ENCODE measurements around the gene ACYP1.
A peak's percentile ranks its signal among the peaks of the same experiment; 100 is the strongest.
"Not testable (repeated sequence)": the region's sequence is repeated elsewhere in the genome, so short reads cannot be mapped to it uniquely, and the experiment has no call there.

The ACYP1 gene

DNA sequence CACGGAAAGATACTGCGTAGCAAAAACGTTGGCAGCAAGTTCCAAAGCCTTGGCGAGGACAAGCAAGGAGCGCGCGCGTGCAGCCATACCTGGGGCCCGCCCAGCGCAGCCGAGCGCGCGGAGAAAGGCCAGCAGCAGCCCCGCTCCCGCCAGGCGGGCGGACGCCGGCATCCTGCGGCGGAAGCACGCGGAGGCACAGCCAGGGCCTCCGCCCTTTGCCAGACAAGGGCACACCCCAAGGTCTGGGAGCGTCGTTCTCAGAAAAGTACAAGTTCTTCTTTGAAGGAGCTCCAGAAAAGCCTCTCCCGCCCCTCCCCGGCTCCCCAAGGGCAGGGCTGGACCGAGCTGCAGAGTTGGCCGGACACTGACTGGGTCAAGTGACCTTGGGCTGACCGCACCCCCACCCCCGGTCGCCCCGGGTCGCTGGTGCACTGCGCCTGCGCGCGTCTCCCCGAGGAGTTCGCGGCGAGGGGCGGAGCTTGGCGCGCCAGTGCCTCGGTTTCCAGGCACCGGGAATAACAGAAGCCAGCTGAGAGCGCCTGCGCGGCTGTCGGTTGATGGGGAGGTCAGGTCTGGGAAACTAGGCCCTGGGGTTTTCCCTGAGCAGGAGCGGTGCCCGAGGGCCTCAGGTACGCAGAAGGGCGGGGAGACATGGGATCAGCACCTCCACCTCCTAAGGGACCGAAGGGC, 5.4 kb upstream of the ACYP1 start, which contains the start of gene ZC2HC1C:
TSS of gene ZC2HC1C (plus strand) at position 521 of the 690 bp plus-strand sequence. CDS start 933 bp downstream, outside the sequence.
- Histone ChIP-seq H3K4me3 (ENCODE audit: control insufficient read depth in 1 of 7, extremely low read depth in 1 of 7, insufficient read depth in 4 of 7, low read depth in 2 of 7, low read length in 6 of 7) (peak within 1 kb of the TSS; percentile 38 to 82 (median 56)), H3K27me3 (replicated peaks in 2 of 5; ENCODE audit: control insufficient read depth in 4 of 5, insufficient read depth in 5 of 5, low read length in 4 of 5) (no peaks in the 10 kb centered on the region), H3K36me3 (ENCODE audit: control insufficient read depth in 4 of 4, insufficient read depth in 4 of 4, low read length in 3 of 4) (no peaks in the 10 kb centered on the region), H3K27ac (ENCODE audit: insufficient read depth in 1 of 2, low read depth in 1 of 2, low read length in 2 of 2, poor library complexity in 1 of 2, severe bottlenecking in 2 of 2) (peak within 1 kb of the TSS in 1 of 2 experiments; percentile 20), H3K9me3 (ENCODE audit: control extremely low read depth in 1 of 5, control insufficient read depth in 4 of 5, insufficient read depth in 2 of 5, low read depth in 1 of 5, low read length in 4 of 5) (no peaks in the 10 kb centered on the region), H3K4me1 (ENCODE audit: control extremely low read depth in 1 of 4, control insufficient read depth in 4 of 4, insufficient read depth in 4 of 4, low read length in 3 of 4) (peaks cover 6 to 18% (median 15%) of the 10 kb centered on the region in 4 experiments)
- 7% methylated on average over 48 of the region's 58 CpGs for WGBS (ENCODE audit: insufficient coverage)
- CTCF ChIA-PET, result interaction anchor here (0.8 to 2.1 kb wide), 2 partner anchors 24 to 208 kb away, joined by 3 to 6 read pairs; no protein-coding TSS in a partner anchor
- DNase-seq, result peak; percentile 44 to 69 (median 54)
- POLR2A ChIA-PET, result interaction anchor here (1.9 kb wide), 1 partner anchor 9 kb away, joined by 3 read pairs; no protein-coding TSS in a partner anchor

DNA sequence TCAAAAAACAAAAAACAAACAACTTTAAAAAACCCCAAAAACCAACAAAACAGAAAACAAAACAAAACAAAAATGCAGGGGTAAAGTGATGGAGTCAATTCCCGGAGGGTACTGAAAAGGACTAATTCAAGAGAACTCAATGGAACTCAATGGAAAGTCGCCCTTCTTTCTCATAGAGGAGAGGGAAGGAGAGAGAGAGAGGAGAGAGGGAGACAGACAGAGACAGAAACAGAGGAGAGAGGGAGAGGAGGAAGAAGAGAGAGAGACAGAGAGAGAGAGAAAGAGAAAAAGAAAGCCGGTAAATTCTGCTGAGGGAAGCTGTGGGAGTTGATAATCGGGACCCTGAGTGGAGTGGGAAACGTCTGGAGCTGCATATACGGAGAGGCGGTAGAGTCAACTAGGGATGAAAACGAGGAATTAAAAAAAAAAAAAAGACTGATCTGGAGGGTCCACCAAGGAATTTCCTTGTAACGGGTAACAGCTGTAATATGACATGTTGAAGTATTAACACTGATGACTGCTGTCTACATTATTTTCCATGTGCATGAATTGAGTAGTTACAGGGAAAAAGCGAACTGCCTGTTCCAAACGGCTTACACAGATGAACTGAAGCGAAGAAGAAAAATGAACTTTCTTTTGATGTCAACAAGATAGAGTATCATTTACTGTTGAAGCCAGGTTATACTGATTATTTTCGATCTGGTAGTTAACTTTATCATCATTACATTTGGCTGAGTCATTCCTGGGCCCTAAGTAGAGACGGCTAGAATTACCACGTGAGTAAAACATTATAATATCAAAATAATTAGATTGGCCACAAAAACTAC, 4.7 kb upstream of the ACYP1 start:
- 59% methylated on average over 8 of the region's 15 CpGs for WGBS (ENCODE audit: insufficient coverage)
- H3K27ac ChIP-seq (ENCODE audit: insufficient read depth in 1 of 2, low read depth in 1 of 2, low read length in 2 of 2, poor library complexity in 1 of 2, severe bottlenecking in 2 of 2), result peak overlapping the region in 1 of 2 experiments; percentile 20
- H3K36me3 ChIP-seq (ENCODE audit: control insufficient read depth in 4 of 4, insufficient read depth in 4 of 4, low read length in 3 of 4), result no peaks in the 10 kb centered on the region
- no peaks in the 10 kb centered on the region for H3K27me3 ChIP-seq (replicated peaks in 2 of 5; ENCODE audit: control insufficient read depth in 4 of 5, insufficient read depth in 5 of 5, low read length in 4 of 5)
- H3K4me1 ChIP-seq (ENCODE audit: control extremely low read depth in 1 of 4, control insufficient read depth in 4 of 4, insufficient read depth in 4 of 4, low read length in 3 of 4), result peaks cover 6 to 22% (median 17%) of the 10 kb centered on the region in 4 experiments
- peak overlapping the region in 6 of 7 experiments; percentile 49 to 82 (median 64) for H3K4me3 ChIP-seq (ENCODE audit: control insufficient read depth in 1 of 7, extremely low read depth in 1 of 7, insufficient read depth in 4 of 7, low read depth in 2 of 7, low read length in 6 of 7)
- no peaks in the 10 kb centered on the region for H3K9me3 ChIP-seq (ENCODE audit: control extremely low read depth in 1 of 5, control insufficient read depth in 4 of 5, insufficient read depth in 2 of 5, low read depth in 1 of 5, low read length in 4 of 5)
- ChIA-PET CTCF (interaction anchor here (2.1 kb wide), 1 partner anchor 24 kb away, joined by 6 read pairs; no protein-coding TSS in a partner anchor), POLR2A (interaction anchor here (1.9 kb wide), 1 partner anchor 10 kb away, joined by 3 read pairs; no protein-coding TSS in a partner anchor)
- DNase-seq, result peak in 1 of 3 donors; percentile 53

DNA sequence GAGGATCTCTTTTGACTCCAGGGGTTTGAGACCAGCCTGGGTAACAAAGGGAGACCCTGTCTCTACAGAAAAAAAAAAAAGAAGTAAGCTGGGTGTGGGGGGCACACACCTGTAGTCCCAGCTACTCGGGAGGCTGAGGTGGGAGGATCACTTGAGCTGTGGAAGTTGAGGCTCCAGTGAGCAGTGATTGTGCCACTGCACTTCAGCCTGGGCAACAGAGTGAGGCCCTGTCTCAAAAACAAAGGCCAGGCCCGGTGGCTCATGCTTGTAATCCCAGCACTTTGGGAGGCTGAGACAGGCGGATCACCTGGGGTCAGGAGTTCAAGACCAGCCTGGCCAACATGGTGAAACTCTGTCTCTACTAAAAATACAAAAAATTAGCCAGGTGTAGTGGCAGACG, 3.9 kb upstream of the ACYP1 start:
- not testable (repeated sequence) for H3K27me3 ChIP-seq (replicated peaks in 2 of 5; ENCODE audit: control insufficient read depth in 4 of 5, insufficient read depth in 5 of 5, low read length in 4 of 5); H3K27ac ChIP-seq (ENCODE audit: insufficient read depth in 1 of 2, low read depth in 1 of 2, low read length in 2 of 2, poor library complexity in 1 of 2, severe bottlenecking in 2 of 2); H3K4me3 ChIP-seq (ENCODE audit: control insufficient read depth in 1 of 7, extremely low read depth in 1 of 7, insufficient read depth in 4 of 7, low read depth in 2 of 7, low read length in 6 of 7); DNase-seq; H3K9me3 ChIP-seq (ENCODE audit: control extremely low read depth in 1 of 5, control insufficient read depth in 4 of 5, insufficient read depth in 2 of 5, low read depth in 1 of 5, low read length in 4 of 5); H3K36me3 ChIP-seq (ENCODE audit: control insufficient read depth in 4 of 4, insufficient read depth in 4 of 4, low read length in 3 of 4)
- peaks cover 12 to 29% (median 23%) of the 10 kb centered on the region in 4 experiments for H3K4me1 ChIP-seq (ENCODE audit: control extremely low read depth in 1 of 4, control insufficient read depth in 4 of 4, insufficient read depth in 4 of 4, low read length in 3 of 4)
- WGBS (ENCODE audit: insufficient coverage), result 100% methylated on average over 3 of the region's 4 CpGs
- ChIA-PET POLR2A (interaction anchor here (1.9 kb wide), 1 partner anchor 10 kb away, joined by 3 read pairs; no protein-coding TSS in a partner anchor), CTCF (interaction anchor here (0.9 to 2.1 kb wide), 2 partner anchors 23 to 45 kb away, joined by 3 to 6 read pairs; no protein-coding TSS in a partner anchor)

DNA sequence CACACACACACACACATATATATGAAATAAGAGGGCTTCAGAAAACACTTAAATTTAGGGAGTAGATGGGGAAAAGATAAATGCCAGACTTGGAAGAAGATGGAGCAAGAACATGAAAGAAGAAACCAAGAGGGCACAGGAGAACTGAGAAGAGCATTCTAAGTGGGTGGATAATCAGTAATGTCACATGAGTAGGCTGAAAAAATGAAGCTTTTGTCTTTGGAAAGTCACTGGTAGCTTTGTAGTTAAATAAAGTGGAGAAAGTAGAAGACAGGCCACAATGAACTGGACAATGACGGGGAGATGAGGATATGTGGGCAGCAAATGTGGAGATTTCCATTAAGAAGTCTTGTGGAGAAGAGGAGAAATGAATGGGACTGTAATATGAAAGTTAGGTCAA, 3.4 kb upstream of the ACYP1 start:
- POLR2A ChIA-PET, result no interaction called here
- peaks cover 12 to 31% (median 25%) of the 10 kb centered on the region in 4 experiments for H3K4me1 ChIP-seq (ENCODE audit: control extremely low read depth in 1 of 4, control insufficient read depth in 4 of 4, insufficient read depth in 4 of 4, low read length in 3 of 4)
- H3K9me3 ChIP-seq (ENCODE audit: control extremely low read depth in 1 of 5, control insufficient read depth in 4 of 5, insufficient read depth in 2 of 5, low read depth in 1 of 5, low read length in 4 of 5), result no peaks in the 10 kb centered on the region
- H3K4me3 ChIP-seq (ENCODE audit: control insufficient read depth in 1 of 7, extremely low read depth in 1 of 7, insufficient read depth in 4 of 7, low read depth in 2 of 7, low read length in 6 of 7), result no peak overlapping the region
- H3K27ac ChIP-seq (ENCODE audit: insufficient read depth in 1 of 2, low read depth in 1 of 2, low read length in 2 of 2, poor library complexity in 1 of 2, severe bottlenecking in 2 of 2), result no peak overlapping the region
- 100% methylated on average over 1 of the region's 1 CpG for WGBS (ENCODE audit: insufficient coverage)
- CTCF ChIA-PET, result interaction anchor here (0.9 to 3.0 kb wide), 3 partner anchors 11 to 44 kb away, joined by 3 to 11 read pairs (median 6); no protein-coding TSS in a partner anchor
- DNase-seq, result no peak
- H3K36me3 ChIP-seq (ENCODE audit: control insufficient read depth in 4 of 4, insufficient read depth in 4 of 4, low read length in 3 of 4), result no peaks in the 10 kb centered on the region
- H3K27me3 ChIP-seq (replicated peaks in 2 of 5; ENCODE audit: control insufficient read depth in 4 of 5, insufficient read depth in 5 of 5, low read length in 4 of 5), result no peaks in the 10 kb centered on the region

DNA sequence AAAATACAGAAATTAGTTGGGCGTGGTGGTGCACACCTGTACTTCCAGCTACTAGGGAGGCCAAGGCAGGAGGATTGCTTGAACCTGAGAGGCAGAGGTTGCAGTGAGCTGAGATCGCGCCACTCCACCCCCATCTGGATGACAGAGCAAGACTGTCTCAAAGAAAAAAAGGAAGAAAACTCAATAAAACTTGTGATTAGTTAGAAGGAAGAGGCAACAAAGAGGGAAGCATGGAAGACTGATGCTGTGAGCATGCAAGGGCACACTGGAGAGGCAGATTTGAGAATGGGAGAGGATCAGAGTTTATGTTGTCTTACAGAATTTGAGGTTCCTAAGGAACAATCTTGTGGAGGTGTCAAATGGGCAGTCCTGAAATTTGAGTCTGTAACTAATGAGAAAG, 2.9 kb upstream of the ACYP1 start:
- POLR2A ChIA-PET, result no interaction called here
- Histone ChIP-seq H3K9me3 (ENCODE audit: control extremely low read depth in 1 of 5, control insufficient read depth in 4 of 5, insufficient read depth in 2 of 5, low read depth in 1 of 5, low read length in 4 of 5) (no peaks in the 10 kb centered on the region), H3K4me3 (ENCODE audit: control insufficient read depth in 1 of 7, extremely low read depth in 1 of 7, insufficient read depth in 4 of 7, low read depth in 2 of 7, low read length in 6 of 7) (no peak overlapping the region), H3K27me3 (replicated peaks in 2 of 5; ENCODE audit: control insufficient read depth in 4 of 5, insufficient read depth in 5 of 5, low read length in 4 of 5) (no peaks in the 10 kb centered on the region), H3K36me3 (ENCODE audit: control insufficient read depth in 4 of 4, insufficient read depth in 4 of 4, low read length in 3 of 4) (no peaks in the 10 kb centered on the region), H3K4me1 (ENCODE audit: control extremely low read depth in 1 of 4, control insufficient read depth in 4 of 4, insufficient read depth in 4 of 4, low read length in 3 of 4) (peaks cover 12 to 31% (median 25%) of the 10 kb centered on the region in 4 experiments), H3K27ac (ENCODE audit: insufficient read depth in 1 of 2, low read depth in 1 of 2, low read length in 2 of 2, poor library complexity in 1 of 2, severe bottlenecking in 2 of 2) (no peak overlapping the region)
- no peak for DNase-seq
- WGBS (ENCODE audit: insufficient coverage), result 100% methylated on average over 2 of the region's 3 CpGs
- CTCF ChIA-PET, result interaction anchor here (0.9 to 3.0 kb wide), 4 partner anchors 12 to 121 kb away, joined by 3 to 11 read pairs (median 3); partner anchors contain the start of gene MLH3

DNA sequence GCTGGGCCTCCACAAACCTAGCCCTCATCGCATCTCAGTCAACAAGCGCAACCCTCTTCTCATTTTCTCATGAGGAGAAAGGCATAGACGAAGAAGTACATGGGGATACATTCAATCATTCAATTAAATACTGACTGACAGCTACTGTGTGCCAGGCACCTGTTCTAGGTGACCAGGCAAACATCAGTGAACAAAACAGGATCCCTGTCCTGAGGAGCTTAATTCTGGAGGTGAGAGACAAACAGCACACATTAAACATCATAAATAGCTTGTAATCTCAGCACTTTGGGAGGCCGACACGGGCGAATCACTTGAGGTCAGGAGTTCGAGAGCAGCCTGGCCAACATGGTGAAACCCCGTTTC, 362 bp upstream of the ACYP1 start:
- Histone ChIP-seq H3K27me3 (replicated peaks in 2 of 5; ENCODE audit: control insufficient read depth in 4 of 5, insufficient read depth in 5 of 5, low read length in 4 of 5) (no peaks in the 10 kb centered on the region), H3K4me1 (ENCODE audit: control extremely low read depth in 1 of 4, control insufficient read depth in 4 of 4, insufficient read depth in 4 of 4, low read length in 3 of 4) (peaks cover 12 to 25% (median 20%) of the 10 kb centered on the region in 4 experiments), H3K27ac (ENCODE audit: insufficient read depth in 1 of 2, low read depth in 1 of 2, low read length in 2 of 2, poor library complexity in 1 of 2, severe bottlenecking in 2 of 2) (peak overlapping the region; percentile 69 to 76), H3K4me3 (ENCODE audit: control insufficient read depth in 1 of 7, extremely low read depth in 1 of 7, insufficient read depth in 4 of 7, low read depth in 2 of 7, low read length in 6 of 7) (peak overlapping the region; percentile 81 to 100 (median 93)), H3K9me3 (ENCODE audit: control extremely low read depth in 1 of 5, control insufficient read depth in 4 of 5, insufficient read depth in 2 of 5, low read depth in 1 of 5, low read length in 4 of 5) (no peaks in the 10 kb centered on the region), H3K36me3 (ENCODE audit: control insufficient read depth in 4 of 4, insufficient read depth in 4 of 4, low read length in 3 of 4) (peaks cover 0 to 9% (median 1%) of the 10 kb centered on the region in 4 experiments)
- no peak for DNase-seq
- ChIA-PET POLR2A (no interaction called here), CTCF (interaction anchor here (0.6 to 3.3 kb wide), 9 partner anchors 12 to 455 kb away, joined by 3 to 11 read pairs (median 3); no protein-coding TSS in a partner anchor)
- WGBS (ENCODE audit: insufficient coverage), result 64% methylated on average over 6 of the region's 8 CpGs

Measured in common myeloid progenitor, CD34-positive (primary cell).